HAP-1 (cell line): ENCODE data around the gene TAS2R4.
"Not testable (repeated sequence)": the region's sequence is repeated elsewhere in the genome, so short reads cannot be mapped to it uniquely, and the experiment has no call there.

Experiments
- DNase-seq, 2 experiments: peaks; one replicate each; pipeline ENCODE4 v3.0.0-alpha.2; 2016 to 2020; ENCODE audit warnings: low spot score in 2 of 2
- H3K27me3 ChIP-seq: fragments of 250-450 bp; sonication (Bioruptor Pico); 2 replicates; pipeline ENCODE4 v1.5.1; 2020; ENCODE audit warnings: low read depth, mild to moderate bottlenecking, moderate library complexity
- H3K36me3 ChIP-seq: fragments of 250-450 bp; sonication (Bioruptor Pico); replicated peaks from 2 replicates; pipeline ENCODE4 v1.5.1; 2020; ENCODE audit warnings: mild to moderate bottlenecking
- H3K4me1 ChIP-seq: fragments of 250-450 bp; sonication (Bioruptor Pico); 2 replicates; pipeline ENCODE4 v1.5.1; 2020; ENCODE audit warnings: mild to moderate bottlenecking
- H3K4me3 ChIP-seq: fragments of 250-450 bp; sonication (Bioruptor Pico); 2 replicates; pipeline ENCODE4 v1.5.1; 2020; ENCODE audit warnings: mild to moderate bottlenecking, moderate library complexity
- H3K9me3 ChIP-seq: fragments of 250-450 bp; sonication (Bioruptor Pico); 2 replicates; pipeline ENCODE4 v1.5.1; 2020; ENCODE audit warnings: mild to moderate bottlenecking, moderate library complexity
- in situ Hi-C: fragments of 300-500 bp; cut with MboI; formaldehyde crosslinking; loops from 3 replicates; pipeline ENCODE4 v1.14.3; 2020; ENCODE audit warnings: low sequenced_read_pairs, inconsistent platforms, mixed read lengths

The TAS2R4 gene, protein sequence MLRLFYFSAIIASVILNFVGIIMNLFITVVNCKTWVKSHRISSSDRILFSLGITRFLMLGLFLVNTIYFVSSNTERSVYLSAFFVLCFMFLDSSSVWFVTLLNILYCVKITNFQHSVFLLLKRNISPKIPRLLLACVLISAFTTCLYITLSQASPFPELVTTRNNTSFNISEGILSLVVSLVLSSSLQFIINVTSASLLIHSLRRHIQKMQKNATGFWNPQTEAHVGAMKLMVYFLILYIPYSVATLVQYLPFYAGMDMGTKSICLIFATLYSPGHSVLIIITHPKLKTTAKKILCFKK

DNA sequence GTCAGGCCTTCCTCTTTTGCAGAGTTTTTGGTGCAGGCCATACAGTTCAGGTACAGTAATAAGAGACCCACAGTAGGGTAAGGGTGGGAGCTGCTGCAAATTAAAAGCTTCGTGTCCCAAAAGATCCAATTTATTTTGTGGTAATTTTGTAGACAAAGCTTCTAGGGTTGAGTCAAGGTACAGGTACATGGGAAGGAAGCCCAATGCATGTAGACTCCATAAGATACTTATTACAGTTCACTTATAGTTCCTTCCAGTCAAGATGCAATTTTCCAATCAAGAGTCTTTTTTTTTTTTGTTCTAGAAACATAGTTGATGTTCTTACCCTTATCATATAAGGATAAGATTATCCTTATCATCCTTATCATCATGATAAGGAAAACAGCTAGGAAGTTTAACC lies at the start of gene TAS2R4:
TSS of gene TAS2R4 (plus strand) at position 301 of the 400 bp plus-strand sequence. CDS start 1,815 bp downstream, outside the sequence.
- Histone ChIP-seq H3K36me3 (no peaks in the 10 kb centered on the region), H3K4me3 (no peak within 1 kb of the TSS), H3K9me3 (no peaks in the 10 kb centered on the region), H3K4me1 (no peaks in the 10 kb centered on the region), H3K27me3 (no peaks in the 10 kb centered on the region)
- DNase-seq: no peak
- in situ Hi-C loops: no loop called here

DNA sequence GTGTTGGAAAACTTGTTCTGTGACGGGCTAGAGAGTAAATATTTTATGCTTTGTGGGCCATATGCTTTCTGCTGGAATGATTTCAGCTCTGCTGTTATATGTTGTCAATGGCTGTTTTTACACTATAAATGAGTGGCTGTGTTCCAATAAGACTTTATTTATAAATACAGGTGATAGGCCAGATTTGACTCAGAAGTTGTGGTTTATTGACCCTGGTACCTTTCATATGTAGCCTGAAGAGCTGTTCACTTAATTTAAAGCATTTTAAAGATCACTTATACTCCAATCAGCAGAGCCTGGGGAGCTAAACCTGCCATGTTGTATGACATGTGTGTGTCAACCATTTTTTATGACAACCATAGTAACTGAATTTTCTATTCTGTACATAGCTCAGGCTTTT lies 47.5 kb upstream of the TAS2R4 start:
- in situ Hi-C loops: no loop called here
- Histone ChIP-seq H3K4me1 (no peaks in the 10 kb centered on the region), H3K27me3 (no peaks in the 10 kb centered on the region), H3K9me3 (no peaks in the 10 kb centered on the region), H3K4me3 (no peak overlapping the region), H3K36me3 (no peaks in the 10 kb centered on the region)
- DNase-seq: no peak

DNA sequence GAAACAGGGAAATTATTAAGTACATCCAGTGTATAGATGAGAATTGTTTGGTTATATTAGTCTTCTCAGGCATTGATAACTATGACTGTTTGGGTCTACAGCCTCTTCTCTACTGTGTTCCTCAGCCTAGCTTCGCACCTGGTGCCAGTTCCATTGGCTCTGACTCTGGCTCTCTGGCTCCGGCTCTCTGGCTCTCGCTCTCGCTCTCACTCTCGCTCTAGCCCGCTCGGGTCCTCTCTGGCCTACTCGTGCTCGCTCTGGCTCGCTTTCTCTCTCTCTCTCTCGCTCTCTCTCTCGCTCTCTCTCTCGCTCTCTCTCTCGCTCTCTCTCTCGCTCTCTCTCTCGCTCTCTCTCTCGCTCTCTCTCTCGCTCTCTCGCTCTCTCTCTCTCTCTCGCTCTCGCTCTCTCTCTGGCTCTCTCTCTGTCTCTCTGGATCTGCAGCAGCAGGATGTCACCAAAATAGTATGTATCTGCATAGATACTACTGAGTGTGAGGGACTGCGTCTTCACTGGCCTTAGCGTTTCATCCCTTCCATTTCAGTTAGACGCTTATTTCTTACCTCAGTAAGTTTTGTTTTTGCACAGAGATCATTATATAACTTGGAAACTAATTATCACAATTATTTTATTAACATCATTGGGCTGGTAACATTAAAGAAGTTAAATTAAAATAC lies 44.9 kb upstream of the TAS2R4 start:
- no peaks in the 10 kb centered on the region for H3K9me3 ChIP-seq
- H3K4me1 ChIP-seq: 0 out of 2 replicates have a peak, but pooled peaks cover 3% of the 10 kb centered on the region
- in situ Hi-C loops: no loop called here
- H3K4me3 ChIP-seq: no peak overlapping the region
- H3K36me3 ChIP-seq: no peaks in the 10 kb centered on the region
- DNase-seq: no peak
- H3K27me3 ChIP-seq: no peaks in the 10 kb centered on the region

DNA sequence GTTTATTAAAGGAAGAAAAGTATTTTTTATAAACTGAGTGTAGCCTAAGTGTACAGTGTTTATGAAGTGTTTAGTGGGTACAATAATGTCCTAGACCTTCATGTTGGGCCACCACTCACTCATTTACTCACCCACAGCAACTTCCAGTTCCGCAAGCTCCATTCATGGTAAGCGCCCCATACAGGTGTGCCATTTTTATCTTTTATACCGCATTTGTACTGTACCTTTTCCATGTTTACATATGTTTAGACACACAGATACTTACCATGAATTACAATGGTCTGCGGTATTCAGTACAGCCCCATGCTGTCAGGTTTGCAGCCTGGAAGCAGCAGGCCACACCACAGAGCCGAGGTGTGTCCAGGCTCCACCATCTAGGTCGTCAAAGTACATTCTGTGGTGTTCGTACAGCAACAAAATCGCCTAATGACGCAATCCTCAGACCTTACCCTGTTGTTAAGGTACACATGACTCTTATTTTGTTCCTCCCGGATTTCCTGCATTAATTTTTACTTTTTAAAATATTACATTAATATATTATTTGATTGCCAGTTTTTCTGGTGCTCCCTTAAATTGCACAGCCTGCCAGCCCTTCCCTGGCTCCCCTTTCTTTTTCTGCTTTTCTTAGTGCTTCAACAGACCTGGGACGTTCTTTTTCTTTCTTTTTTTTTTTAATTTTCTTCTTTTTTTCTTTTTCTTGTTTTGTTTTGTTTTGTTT lies 39.2 kb upstream of the TAS2R4 start:
- in situ Hi-C loops: no loop called here
- no peaks in the 10 kb centered on the region for H3K27me3 ChIP-seq
- no peaks in the 10 kb centered on the region for H3K9me3 ChIP-seq
- peaks cover 33% of the 10 kb centered on the region for H3K36me3 ChIP-seq
- DNase-seq: peak; percentile 14 to 28
- peaks cover 9% of the 10 kb centered on the region for H3K4me1 ChIP-seq
- H3K4me3 ChIP-seq: peak overlapping the region; percentile 87

DNA sequence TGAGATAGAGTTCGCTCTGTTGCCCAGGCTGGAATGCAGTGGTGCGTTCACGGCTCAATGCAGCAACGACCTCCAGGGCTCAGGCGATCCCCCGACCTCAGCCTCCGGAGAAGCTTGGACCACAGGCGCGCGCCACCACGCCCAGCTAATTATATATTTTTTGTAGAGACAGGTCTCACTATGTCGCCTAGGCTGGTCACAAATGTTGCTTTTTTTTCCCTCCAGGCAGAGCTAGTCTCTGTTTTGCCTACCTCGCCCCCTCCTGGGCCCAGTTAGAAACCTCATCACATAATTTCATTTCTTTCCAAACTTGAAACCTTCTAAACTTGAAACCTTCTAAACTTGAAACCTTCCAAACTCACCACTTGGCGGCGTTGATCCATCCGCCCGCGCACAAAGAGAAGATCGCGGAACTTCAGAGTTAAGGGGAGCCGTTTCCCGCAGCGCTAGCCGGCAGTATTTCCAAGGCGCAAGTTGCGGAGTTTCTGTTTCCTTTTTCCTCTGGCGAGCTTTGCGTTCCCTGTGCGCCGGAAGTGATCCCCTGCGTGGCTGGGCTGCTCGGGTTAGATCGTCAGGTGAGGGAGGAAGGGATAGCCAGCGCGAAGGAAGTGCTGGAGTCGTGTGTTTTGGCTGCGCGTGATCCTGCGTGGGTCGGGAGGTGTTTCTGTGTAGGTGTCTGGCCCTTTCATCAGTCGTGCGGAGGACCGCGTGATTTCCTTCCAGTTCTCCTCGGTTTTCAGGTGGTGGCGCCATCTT lies 38.5 kb upstream of the TAS2R4 start, which contains the start of gene SSBP1:
TSS of gene SSBP1 (plus strand) at position 523 of the 756 bp plus-strand sequence. CDS start 809 bp downstream, outside the sequence.
- Histone ChIP-seq H3K27me3 (no peaks in the 10 kb centered on the region), H3K36me3 (peaks cover 41% of the 10 kb centered on the region), H3K9me3 (no peaks in the 10 kb centered on the region), H3K4me1 (peaks cover 9% of the 10 kb centered on the region), H3K4me3 (peak within 1 kb of the TSS; percentile 87)
- in situ Hi-C loops: no loop called here
- DNase-seq: peak; percentile 92 to 98

DNA sequence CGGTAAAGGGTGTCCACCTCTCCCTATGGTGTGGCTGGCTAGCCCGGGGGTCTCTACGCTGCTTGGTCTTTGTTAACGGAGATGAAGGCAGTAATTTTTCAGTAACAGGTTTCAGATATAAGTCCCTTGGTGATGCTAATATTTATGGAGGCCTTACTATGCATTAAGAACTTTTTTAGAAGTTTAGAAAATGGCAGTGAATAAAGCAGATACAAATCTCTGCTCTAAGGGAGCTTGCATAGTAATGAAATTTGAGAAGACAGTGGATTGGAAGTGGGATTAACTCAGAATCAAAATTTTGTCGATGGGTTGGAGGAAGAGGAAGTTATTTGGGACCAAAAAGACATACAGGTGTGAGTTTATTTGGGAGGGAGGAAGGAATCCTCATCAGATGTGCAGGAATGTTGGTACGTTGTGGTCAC lies 37.9 kb upstream of the TAS2R4 start:
- in situ Hi-C loops: no loop called here
- Histone ChIP-seq H3K36me3 (peaks cover 46% of the 10 kb centered on the region), H3K4me3 (peak overlapping the region; percentile 87), H3K4me1 (peaks cover 9% of the 10 kb centered on the region), H3K27me3 (no peaks in the 10 kb centered on the region), H3K9me3 (no peaks in the 10 kb centered on the region)
- DNase-seq: no peak

DNA sequence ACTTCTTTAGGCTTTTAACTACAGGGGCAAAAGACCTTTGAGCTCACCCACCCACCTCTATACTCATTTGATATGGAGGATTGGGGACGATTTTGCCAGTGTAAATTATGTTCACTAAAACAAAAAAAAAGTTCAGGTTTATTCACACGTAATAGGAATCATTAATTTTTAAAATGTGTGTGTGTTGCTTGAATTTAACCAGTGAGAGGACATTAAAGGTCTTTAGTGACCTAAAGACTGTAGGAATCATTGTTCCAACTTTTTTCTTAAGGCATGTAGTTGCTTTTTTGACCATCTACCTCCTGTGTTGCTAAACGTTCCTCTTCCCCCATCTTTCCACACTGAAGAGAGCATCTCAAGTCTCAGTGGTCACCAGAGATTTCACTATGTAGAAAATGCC lies 37.2 kb upstream of the TAS2R4 start:
- DNase-seq: no peak
- Histone ChIP-seq H3K9me3 (no peaks in the 10 kb centered on the region), H3K36me3 (peaks cover 53% of the 10 kb centered on the region), H3K4me1 (peaks cover 9% of the 10 kb centered on the region), H3K4me3 (peak overlapping the region; percentile 87), H3K27me3 (no peaks in the 10 kb centered on the region)
- in situ Hi-C loops: no loop called here

DNA sequence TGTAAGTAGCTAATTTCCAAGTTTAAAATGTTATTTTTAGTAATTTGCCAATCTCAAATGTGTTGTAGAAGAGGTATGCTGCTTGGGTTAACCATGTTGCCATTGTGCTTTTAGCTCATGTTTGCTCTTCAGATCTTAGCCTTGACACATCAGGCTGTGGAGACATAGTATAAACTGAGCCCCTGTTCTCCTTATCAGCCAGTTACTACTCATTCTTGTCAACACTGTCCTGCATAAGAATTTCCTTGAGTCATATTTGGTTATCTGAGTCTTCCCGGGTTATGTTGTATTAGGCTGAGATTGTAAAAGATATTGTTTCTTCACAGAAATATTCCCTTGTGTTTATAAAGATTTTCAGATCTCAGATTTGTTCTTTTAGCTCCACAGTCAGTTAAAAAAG lies 34.2 kb upstream of the TAS2R4 start:
- peaks cover 6% of the 10 kb centered on the region for H3K4me1 ChIP-seq
- H3K9me3 ChIP-seq: no peaks in the 10 kb centered on the region
- in situ Hi-C loops: no loop called here
- peaks cover 82% of the 10 kb centered on the region for H3K36me3 ChIP-seq
- DNase-seq: no peak
- no peaks in the 10 kb centered on the region for H3K27me3 ChIP-seq
- no peak overlapping the region for H3K4me3 ChIP-seq

DNA sequence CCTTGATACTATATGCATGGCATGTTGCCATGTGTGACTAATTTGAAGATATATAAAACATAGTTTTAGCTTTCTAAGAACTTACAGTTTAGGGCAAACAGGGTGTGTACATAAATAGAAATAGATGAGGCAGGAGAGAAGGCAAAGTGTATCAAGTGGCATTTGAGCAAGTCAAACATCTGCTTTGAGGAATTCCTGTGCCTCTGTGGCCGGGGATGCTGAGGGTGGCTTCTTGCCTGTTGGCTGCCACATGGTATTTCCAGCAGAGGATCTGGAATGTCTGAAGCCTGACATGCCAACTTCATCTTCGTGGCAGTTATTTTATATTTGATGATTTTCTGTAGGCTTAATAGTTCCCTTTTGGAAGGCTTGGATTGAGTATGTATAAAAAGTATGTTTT lies 32.3 kb upstream of the TAS2R4 start:
- Histone ChIP-seq H3K4me3 (no peak overlapping the region), H3K36me3 (peaks cover 94% of the 10 kb centered on the region), H3K27me3 (no peaks in the 10 kb centered on the region), H3K9me3 (no peaks in the 10 kb centered on the region), H3K4me1 (peaks cover 4% of the 10 kb centered on the region)
- in situ Hi-C loops: no loop called here
- DNase-seq: no peak

DNA sequence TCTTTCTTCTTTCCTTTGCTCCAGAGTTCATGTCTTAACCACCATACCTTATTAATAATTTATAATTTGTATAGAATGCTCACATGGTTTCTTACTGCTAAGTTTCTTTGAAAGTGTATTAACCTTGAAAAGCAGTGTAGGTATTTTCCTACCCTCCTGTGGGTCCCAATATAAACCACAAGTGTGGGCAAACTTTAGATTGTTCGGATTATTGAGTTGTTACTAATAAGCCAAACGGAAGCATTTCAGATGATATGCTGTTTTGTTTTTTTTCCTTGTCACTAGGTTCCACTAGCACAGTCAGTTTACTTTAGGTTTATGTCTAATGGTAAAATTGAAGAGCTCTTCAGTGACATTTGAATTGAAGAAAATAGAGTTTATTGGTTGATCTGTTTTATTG lies 28.1 kb upstream of the TAS2R4 start:
- in situ Hi-C loops: no loop called here
- Histone ChIP-seq H3K27me3 (no peaks in the 10 kb centered on the region), H3K4me1 (no peaks in the 10 kb centered on the region), H3K36me3 (peaks cover 93% of the 10 kb centered on the region), H3K9me3 (peaks cover 5% of the 10 kb centered on the region; the same call in 1 of the 2 replicates), H3K4me3 (no peak overlapping the region)
- no peak for DNase-seq

DNA sequence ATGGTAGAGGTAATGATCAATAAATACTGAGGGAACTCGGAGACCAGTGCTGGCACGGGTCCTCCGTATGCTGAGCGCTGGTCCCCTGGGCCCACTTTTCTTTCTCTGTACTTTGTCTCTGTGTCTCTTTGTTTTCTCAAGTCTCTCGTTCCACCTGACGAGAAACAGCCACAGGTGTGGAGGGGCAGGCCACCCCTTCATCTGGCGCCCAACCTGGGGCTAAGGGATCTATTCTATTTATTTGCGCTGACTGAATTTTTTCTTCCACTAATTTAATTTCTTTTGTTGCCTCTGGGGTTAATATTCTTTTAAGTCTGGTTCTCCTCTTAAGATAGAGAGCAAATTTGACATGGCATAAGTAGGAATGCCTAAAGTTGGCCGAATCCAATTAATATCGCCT lies 24.6 kb upstream of the TAS2R4 start:
- H3K9me3 ChIP-seq, in situ Hi-C loops, H3K27me3 ChIP-seq, H3K4me1 ChIP-seq, H3K4me3 ChIP-seq: not testable (repeated sequence)
- peak in 1 of 2 experiments; percentile 29 for DNase-seq
- peaks cover 73% of the 10 kb centered on the region for H3K36me3 ChIP-seq

DNA sequence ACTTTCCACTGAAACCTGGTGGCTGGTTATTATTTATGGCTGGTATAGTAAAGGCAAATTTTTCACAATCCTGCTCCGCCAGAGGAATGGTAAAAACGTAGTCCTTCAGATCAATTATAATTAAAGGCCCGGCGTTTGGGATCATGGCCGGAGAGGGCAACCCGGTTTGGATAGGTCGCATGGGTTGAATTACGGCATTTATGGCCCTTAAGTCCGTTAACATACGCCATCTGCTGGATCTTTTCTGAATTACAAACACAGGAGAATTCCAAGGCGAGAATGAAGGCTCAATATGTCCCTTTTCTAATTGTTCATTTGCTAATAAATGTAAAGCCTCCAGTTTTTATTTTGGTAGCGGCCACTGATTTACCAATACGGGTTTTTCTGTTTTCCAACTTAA lies 23.8 kb upstream of the TAS2R4 start:
- peaks cover 5% of the 10 kb centered on the region; the same call in 1 of the 2 replicates for H3K9me3 ChIP-seq
- no peaks in the 10 kb centered on the region for H3K4me1 ChIP-seq
- peaks cover 73% of the 10 kb centered on the region for H3K36me3 ChIP-seq
- H3K27me3 ChIP-seq: no peaks in the 10 kb centered on the region
- in situ Hi-C loops: no loop called here
- no peak for DNase-seq
- H3K4me3 ChIP-seq: no peak overlapping the region

DNA sequence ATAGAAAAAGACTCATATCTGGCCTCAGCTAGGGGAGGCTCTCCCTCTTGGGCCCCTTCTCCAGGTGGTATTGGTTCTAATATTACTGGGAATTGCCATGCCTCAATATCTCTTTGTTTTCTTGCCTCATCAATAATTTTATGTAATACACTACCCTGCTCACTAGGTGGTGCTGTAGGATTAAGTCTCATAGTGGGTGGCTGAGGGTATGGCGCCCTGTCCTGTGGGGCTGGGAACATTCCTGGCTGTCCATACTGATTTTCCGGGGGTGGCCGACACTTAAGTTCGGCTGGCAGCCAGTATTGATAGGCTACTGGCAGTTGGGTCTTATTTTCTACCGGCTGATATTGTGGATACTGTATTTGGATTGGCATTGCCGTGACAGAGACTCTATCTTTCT lies 21.5 kb upstream of the TAS2R4 start:
- no peaks in the 10 kb centered on the region for H3K27me3 ChIP-seq
- peak in 1 of 2 experiments; percentile 36 for DNase-seq
- in situ Hi-C loops: no loop called here
- H3K9me3 ChIP-seq: peaks cover 5% of the 10 kb centered on the region; the same call in 1 of the 2 replicates
- H3K4me1 ChIP-seq: no peaks in the 10 kb centered on the region
- peaks cover 66% of the 10 kb centered on the region for H3K36me3 ChIP-seq
- H3K4me3 ChIP-seq: no peak overlapping the region
